NOMO-1 treated with DMSO at 0.1 percent for 48 hours (cell line): ENCODE results near the gene LIPT2.

ENCODE experiments used
- DNase-seq: peaks from one replicate; lab custom pipeline; 2025; ENCODE audit not compliant: unreplicated experiment; lab: John Stamatoyannopoulos, UW

LIPT2 gene

DNA sequence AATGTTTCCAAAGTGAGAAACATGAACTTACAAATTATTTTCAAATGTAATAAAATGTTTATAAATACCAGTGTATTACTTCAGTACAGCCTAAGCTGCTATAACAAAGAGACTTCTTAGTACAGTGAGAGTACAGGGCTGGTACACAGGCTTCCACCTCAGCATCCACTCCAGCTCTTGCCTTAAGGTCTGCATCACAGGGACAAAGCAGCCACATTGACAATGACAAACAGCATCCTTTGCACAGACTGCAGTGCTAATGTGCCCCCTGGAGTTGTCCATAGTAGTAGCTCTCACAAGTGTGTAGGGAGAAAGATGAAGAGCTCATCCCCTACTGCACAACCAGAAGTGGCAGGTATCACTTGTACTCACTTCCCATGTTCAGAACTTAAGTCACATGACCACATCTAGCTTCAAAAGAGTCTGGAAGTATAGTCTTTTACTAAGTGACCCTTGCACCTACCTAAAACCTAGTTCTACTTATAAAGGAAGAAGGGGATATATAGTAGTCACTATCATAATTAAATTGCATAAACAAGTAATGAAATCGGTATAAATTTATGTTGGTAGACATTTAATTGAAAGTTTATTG, 10.7 kb upstream of the LIPT2 start:
- no peak for DNase-seq

DNA sequence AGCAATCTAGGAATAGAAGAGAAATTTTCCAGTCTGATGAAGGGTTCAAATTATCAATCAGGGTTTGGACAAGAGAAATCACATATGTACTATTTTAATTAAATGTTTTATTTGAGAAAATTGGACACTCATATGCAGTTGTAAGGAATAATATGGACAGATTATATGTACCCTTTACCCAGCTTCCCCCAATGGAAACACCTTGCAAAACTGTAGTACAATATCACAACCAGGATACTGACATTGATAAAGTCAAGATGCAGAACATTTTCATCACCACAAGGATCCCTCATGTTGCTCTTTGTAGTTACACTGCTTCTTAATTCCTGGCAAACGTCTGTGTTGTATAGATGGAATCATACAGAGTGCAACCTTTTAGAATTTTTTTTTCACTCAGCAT, 1.4 kb upstream of the LIPT2 start:
- no peak for DNase-seq

DNA sequence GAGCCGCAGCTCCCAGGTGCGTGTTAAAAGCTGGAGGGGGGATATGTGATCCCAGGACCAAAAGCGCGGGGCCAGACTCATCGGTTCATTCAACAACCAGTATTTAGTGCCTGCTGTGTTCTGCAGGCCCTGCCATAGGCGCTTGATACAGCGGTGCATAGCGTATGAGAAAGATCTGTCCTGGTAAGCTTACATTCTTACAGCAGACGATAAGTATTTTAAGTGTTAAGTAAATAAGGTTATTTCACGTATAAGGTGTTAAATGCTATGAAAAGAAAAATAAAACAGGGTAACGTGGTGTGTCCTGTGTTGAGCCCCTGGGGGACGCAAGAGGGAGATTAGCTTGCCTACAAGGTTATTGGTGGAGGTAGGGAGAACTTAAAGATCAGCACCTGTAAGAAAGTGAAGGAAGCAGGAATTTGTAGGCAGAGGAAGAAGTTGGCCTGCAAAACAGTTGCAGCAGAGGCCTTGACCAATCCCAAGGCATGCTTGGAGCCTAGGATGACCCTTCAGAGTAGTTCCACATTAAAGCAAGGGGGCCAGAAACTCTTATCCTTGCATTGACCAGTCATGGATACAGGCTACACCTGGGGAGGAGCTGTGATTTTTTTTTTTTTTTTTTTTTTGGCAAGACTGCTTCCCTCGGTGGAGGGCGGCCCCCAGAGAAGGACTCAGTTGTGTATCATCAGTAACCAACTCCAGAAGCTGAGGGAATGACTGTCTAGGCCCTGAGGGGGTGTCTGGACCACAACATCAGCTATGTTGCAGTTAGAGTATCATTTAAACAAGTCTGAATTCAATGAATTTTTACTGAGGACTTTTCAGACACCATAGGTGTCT, 487 bp upstream of the LIPT2 start:
- peak; percentile 43 for DNase-seq

DNA sequence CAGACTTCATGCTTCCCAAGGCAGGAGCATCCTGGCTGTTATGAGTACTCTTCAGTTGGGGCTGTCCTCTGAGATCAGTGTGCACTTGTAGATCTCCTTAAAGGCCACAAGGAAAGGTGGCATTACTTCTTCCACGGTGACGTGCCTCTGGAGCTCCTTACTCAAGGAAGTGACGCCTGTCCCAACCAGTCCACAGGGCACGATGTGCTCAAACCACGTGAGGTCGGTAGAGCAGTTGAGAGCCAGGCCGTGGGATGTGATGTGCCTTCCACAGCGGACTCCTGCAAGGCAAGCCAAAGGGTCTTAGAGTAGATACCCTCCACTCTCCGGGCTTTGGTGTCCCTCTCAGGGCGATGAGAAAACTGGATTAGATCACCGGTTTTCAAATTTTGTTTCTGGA, 1.4 kb downstream of the LIPT2 start:
- DNase-seq: no peak

DNA sequence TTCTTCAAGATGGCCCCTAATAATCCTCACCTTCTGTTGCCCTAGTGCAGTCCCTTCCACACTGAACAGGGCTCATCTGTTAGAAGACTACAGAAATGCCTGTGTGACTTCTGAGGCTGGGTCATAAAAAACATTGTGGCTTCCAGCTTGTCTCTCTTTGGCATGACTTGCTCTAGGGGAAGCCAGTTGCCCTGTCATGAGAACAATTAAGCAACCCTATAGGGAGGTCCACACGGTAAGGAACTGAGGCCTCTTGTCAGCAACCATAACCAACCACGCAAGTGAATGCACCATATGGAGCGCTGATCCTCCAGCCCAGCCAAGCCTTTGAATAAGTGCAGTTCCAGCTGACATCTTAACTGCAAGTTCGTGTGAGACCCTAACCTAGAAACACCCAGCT, 2.6 kb downstream of the LIPT2 start:
- DNase-seq: peak; percentile 51

DNA sequence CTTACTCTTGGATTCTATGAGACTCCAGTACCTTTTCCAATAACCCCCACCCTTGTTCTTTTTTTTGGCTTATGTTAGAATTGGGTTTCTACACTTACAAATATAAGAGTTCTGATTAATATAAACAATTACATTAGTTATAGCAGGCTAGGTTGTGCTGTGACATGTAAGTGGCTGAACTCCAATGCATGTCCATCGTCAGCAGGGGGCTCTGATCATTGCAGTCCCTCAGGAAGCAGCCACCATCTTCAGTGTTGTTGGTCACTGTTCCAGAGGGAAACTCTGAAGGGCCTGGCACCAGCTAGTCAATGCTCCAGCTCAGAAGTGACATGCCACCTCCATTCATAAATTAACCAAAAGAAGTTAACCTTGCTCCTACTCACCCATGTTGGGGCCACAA, 5.6 kb downstream of the LIPT2 start:
- DNase-seq: no peak

DNA sequence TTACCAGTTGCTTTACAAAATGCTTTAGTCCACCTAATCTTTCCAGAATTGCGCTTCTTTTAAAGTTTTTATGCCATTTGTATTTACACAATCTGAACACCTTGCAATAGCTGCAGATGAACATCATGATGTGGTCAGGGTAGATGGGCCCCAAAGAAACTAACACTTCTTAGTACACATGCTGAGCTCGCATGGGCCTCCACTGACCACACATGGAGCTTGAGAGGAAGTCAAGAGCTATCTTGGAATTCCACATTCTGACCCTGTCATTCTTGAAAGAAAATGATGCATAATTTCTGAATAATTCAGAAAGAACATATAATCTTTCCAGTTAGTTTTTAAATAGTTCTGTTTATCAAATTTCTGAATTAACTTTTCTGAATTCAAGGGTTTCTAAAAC, 7.7 kb downstream of the LIPT2 start:
- no peak for DNase-seq

DNA sequence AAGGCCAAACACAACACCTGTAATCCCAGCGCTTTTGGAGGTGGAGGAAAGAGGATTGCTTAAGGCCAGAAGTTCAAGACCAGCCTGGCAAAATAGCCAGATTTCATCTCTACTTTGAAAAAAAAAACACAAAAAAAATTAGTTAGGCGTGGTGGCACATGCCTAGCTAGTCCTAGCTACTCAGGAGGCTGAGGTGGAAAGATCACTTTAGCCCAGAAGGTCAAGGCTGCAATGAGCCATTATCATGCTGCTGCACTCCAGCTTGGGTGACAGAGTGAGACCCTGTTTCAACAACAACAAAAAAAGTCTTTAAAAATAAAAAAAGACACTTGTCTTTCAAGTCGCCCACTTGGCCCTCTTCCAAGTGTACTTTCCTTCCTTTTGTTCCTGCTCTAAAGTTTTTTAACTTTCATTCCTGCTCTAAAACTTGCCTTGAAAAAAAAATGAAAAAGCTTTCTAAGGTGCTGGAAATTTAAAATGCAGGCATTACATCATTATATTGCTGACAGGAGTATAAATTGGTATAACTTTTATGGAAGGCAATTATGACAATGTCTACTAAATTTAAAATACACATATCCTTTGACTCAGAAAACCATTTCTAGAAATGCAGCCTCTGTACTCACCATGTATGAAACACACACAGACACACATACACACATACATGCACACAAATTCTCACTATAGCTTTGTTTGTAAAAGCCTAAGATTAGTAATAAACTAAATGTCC, 12.7 kb downstream of the LIPT2 start:
- no peak for DNase-seq

DNA sequence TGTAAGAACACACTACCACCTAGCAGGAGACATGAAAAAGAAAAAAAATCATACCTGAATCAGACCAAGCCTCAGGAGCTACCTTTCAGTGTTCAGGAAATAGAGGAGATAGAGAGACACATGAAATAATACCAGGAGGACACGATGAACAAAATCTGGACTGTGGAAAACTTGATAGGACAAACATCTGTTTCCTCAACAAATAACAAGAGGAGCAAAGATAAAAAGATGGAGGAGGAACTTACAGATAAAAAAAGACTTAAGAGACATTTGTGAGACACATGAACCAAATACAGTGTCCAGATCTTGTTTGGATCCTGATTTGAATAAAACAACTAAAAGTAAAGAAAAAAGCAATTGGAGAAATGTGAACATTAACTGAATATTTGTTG, 13.8 kb downstream of the LIPT2 start:
- DNase-seq: no peak

DNA sequence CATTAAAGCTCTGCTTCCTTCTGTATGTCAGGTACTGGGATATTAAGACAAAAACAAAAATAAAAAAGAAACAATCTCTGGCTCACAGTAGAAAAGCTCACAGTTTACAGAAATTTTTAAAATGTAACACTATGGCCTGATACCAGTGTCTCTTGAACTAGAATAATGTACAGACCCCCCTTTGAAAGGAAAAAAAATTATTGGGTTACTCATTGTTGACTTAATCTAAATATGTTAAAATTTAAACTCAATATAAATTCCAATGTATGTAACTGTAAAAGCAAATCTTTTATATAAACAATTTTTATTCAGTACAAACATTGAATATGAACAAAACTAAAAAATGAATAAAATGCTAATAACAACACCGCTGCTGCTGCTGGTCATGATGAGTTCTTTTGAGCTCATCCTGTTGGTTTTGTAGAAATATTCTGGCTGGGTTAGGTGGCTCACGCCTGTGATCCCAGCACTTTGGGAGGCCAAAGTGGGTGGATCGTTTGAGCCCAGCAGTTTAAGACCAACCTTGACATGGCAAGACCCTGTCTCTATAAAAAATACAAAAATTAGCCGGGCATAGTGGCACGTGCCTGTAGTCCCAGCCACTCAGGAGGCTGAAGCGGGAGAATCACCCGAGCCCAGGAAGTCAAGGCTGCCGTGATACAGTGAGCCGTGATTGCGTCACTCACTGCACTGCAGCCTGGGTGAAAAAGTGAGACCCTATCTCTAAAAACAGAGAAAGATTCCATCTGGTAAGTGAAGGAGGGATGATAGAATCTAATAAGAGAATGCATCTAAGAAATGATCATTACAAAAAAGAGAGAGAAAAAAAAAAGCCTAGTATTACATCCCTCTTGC, 14.4 kb downstream of the LIPT2 start:
- DNase-seq: no peak

DNA sequence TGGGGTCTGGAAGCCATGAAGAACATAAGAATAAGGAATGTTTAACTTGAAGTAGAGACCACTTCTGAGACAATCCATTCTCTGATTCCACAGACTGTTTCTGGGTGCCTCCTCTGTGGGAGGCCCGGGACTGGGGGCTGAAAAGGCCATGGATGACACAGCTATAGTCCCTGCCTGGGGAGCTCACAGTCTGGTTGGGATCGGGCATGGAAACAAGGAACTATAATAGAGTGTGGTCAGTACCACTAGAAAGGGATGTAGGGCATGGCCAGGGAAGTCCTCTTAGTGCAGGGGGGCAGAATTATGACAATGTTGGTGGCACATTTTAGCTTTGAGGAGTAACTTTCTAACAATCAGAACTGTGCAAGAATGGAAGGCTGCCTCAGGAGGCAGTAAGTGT, 17.0 kb downstream of the LIPT2 start:
- no peak for DNase-seq

DNA sequence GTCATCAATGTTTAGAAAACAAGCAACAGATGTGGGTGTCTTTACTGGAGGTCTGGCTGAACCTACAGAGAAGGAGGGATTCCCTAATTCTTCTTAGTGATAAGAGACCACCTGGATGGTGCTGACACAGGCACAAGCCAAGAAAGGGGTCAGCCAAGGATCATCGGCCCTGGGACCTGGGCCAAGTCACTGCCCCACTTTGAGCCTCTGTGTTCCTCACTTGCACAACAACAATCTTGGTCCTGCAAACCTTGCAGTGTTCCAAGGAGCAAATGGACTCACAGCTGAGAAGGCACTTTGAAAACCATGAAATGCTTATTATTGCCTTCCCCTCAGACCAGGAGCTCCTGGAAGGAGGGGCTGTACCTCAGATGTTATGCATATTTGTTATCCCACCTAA, 19.2 kb downstream of the LIPT2 start:
- DNase-seq: no peak

DNA sequence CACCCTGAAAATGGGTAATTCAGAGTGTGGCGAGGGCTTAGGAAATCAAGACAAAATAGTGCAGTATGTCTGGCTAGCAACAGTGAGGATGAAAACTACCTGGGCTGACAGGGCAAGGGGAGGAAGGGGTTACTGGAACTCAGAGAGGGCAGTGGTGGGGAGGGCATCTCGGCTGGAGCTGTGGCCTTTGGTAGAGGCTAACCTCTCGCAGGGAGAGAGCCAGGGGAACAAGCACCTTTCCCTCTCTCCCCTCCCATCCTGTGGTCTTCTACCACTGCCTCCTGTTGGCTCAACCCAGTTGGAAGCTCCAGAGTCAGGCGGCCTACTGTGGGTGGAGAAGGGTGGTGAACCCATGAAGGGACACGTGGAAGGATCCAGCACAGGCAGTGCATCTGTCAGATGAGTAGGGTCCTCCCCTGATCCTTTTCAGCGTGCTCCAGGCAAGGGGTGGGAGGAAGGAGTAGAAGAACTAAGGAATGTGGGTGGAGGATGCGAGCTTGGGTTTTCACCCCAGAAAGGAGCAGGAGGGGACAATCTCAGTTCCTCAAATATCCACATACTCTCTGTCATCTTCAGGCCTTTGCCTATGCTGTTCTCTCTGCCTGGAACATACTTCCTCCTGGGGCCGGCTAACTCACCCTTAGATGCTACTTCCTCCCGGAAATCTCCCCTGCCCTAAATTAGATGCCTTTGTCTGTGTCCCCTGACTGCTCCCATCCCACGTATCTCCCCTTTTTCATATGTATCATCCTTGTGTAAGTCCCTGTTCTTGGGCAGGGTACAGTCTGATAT, 19.9 kb downstream of the LIPT2 start:
- peak; percentile 17 for DNase-seq

DNA sequence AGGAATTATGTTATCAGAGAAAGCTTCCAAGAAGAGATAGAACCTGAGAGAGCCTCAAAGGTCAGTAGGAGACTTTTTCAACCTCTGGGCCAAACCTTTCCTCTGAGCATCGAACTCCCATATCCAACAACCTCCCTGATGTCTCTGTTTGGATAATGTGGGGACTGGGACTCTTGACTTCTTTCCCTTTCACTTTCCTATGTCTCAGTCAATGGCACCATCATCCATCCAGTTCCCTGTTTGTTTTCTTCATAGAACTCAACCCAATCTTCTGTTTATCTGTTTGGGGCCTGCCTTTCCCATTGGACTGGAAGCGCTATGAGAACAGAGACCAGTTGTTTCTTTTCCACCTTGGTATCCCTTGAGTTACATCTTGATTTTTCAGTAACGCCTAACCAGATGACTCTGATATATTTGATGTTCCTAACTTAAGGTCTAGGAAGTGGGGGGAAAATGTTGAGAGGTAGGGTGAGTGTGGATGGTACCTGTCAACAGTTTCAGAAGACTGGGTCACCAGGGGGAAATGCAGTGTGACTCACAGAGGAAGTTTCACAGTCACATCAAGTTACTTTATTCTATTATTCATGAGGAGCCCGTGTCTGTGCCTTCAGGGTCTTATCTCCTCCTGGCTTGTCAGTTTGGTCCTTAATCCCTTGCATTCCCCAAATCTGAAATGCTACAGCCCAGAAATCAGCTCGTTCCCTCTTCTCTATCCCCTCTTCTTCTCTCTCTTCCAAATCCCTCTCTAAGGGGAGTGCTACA, 21.7 kb downstream of the LIPT2 start:
- no peak for DNase-seq

DNA sequence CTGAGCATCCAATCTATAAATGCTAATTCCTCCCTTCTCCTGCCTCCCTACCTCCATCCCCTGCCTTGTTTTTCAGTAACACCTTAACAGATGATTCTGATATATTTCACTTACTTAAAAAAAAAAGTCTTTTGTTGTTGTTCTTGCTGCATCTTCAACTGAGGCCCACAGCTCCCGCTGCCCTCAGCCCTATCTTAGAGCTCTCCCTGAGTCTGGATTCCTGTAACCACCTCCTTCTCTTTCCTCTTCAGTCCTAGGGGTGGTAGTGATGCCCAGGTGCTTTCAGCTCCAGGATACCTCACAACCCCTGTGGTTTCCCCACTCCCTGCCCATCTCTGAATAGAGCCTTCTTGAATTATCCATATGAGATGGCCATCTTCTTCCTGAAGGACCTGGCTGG, 22.5 kb downstream of the LIPT2 start:
- no peak for DNase-seq

DNA sequence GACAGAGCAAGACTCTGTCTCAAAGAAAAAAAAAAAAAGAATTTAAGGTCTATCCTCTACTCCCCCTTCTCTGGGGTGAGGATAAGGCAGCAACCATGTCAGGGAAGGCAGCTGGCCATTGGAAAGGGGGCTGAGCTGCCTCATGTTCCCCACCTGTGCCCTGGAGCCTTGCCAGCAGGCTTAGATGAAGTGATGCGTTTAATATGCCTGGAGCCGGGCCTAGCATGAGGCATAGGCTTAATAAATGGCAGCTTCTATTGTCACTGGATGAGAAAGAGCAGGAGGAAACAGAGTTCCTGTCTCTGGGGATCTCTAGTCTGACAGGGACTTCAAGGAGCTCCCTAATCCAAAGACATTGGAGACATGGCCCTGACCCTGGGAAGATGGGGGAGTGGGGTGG, 23.0 kb downstream of the LIPT2 start:
- DNase-seq: no peak

DNA sequence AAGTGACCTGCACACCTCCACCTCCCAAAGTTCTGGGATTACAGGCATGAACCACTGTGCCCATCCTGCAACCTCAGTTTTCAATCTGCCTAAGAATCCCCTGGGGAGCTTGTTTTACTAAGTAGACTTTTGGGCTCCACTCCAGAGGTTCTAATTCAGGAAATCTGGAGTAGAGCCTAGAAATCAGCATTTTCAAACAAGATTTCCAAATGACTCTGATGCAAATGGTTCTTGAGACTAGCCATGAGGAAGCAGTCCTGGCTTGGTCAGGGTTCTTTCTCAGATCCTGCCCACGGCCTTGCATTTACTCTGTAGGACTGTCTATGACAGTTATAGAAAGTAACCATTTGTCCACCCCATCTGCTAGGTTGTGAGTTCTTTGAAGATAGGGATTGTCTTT, 24.6 kb downstream of the LIPT2 start:
- DNase-seq: no peak

DNA sequence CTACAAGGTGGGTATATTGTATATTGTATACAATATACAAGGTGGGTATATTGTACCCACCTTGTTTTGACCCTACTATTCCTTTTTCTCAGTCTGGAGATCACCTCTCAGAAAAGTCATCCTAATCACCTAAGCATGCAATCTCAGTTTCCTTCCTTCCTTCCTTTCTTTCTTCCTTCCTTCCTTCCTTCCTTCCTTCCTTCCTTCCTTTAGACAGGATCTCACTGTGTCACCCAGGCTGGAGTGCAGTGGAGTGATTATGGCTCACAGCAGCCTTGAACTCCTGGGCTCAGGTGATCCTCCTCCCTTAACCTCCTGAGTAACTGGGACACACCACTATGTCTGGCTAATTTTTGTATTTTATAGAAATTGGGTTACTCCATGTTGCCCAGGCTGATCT, 25.0 kb downstream of the LIPT2 start:
- DNase-seq: no peak

DNA sequence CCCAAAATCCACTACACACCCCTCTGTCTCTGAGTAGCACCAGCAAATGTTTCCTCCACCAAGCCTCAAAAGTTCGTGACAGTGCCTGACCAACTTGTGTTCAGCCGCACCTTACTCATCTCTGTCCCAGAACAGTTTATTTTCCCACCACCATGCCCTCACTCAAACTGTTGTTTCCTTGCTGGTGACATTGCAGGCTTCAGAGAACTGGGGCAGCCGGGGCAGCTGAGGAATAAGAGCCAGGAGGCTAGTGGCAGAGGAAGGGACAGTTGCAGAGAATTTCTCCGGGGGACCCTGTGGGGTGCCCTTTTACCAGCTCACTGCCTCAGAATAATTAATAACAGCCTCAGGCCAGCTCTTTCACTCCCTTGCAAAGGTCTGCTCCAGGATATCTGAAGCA, 25.5 kb downstream of the LIPT2 start:
- DNase-seq: no peak
